Measurements from ENCODE around the gene HPSE2. TPM values are rescaled to one million over a fixed set of nuclear protein-coding genes. Genes with fewer than 3 reads are reported as not detected.

HPSE2 gene
- total RNA-seq, 1 donor from 2014 or later = not detected

DNA sequence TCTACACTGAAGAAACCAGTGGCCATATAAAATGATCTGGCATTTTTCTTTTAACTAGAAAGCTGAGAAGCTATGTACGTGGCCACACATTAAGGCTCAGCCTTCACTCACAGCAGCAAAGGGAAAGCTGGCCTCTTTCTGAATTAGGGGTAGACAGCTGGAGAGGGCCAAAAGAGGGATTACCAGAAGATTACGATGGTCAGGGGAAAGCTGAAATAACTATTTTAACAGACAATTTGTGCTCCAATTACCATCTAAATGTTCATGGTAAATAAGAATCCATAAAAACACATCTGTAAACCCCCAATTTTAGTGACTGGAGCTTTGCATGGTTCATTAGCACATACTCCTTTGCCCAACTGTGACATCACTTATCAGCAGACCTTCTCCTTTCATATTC is 314.3 kb downstream of the HPSE2 start:
- intact Hi-C loops (cut with micrococcal nuclease) = no loop called here
- TF ChIP-seq, protein P1, sequence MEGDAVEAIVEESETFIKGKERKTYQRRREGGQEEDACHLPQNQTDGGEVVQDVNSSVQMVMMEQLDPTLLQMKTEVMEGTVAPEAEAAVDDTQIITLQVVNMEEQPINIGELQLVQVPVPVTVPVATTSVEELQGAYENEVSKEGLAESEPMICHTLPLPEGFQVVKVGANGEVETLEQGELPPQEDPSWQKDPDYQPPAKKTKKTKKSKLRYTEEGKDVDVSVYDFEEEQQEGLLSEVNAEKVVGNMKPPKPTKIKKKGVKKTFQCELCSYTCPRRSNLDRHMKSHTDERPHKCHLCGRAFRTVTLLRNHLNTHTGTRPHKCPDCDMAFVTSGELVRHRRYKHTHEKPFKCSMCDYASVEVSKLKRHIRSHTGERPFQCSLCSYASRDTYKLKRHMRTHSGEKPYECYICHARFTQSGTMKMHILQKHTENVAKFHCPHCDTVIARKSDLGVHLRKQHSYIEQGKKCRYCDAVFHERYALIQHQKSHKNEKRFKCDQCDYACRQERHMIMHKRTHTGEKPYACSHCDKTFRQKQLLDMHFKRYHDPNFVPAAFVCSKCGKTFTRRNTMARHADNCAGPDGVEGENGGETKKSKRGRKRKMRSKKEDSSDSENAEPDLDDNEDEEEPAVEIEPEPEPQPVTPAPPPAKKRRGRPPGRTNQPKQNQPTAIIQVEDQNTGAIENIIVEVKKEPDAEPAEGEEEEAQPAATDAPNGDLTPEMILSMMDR (IDR thresholded peaks at IDR 0.05; ENCODE audit: borderline replicate concordance) = no peak
- H3K9me3 ChIP-seq (replicated peaks) = no peaks in the 10 kb centered on the region
- no peaks in the 10 kb centered on the region for H3K4me1 ChIP-seq
- no peak overlapping the region for H3K4me3 ChIP-seq
- DNase-seq = no peak
- H3K27me3 ChIP-seq (ENCODE audit: low read depth) = no peaks in the 10 kb centered on the region
- H3K27ac ChIP-seq (replicated peaks) = peak overlapping the region; percentile 7
- no peaks in the 10 kb centered on the region for H3K36me3 ChIP-seq

DNA sequence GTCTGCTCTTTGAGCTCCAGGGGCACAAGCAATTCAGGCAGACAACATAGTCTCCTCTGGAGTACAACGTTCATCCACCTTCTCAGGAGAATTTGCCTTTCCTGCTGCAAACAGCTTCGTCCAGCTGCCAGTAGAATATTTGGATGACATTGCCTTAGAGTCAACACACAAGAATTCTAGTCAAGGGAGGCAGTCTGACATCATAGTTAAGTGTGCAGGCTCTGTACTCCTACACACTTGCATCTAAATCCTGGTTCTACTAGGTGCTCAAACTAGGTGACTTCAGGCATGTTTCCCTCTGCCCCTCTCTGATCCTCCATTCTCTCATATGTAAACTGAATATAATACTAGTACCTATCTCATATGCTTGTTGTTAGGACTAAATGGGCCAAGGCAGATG is 314.8 kb downstream of the HPSE2 start:
- Histone ChIP-seq H3K27me3 (ENCODE audit: low read depth) (no peaks in the 10 kb centered on the region), H3K4me3 (no peak overlapping the region), H3K27ac (replicated peaks) (peak overlapping the region; percentile 25), H3K36me3 (no peaks in the 10 kb centered on the region), H3K4me1 (no peaks in the 10 kb centered on the region), H3K9me3 (replicated peaks) (no peaks in the 10 kb centered on the region)
- intact Hi-C loops (cut with micrococcal nuclease) = no loop called here
- no peak for DNase-seq
- TF ChIP-seq, protein P1 (IDR thresholded peaks at IDR 0.05; ENCODE audit: borderline replicate concordance) = no peak

DNA sequence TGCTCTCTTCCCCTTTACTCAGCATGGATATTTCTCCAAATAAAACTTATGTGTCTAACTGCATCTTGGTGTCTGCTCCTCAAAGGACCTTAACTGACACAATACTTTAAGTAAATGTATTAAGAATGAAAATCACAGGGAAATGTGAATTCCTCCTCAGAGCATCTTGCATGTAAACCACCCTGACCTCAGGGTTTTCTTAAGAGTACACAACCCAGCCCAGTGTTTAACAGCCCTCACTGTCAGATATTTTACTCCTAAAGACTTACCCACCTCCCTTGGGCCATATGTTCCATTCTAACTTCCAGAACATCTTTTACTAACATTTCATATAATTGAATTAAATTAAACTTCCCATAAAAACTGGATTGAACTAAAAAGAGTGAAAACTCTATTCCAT is 315.3 kb downstream of the HPSE2 start:
- Histone ChIP-seq H3K27ac (replicated peaks) (peak overlapping the region; percentile 25), H3K4me1 (no peaks in the 10 kb centered on the region), H3K4me3 (no peak overlapping the region), H3K36me3 (no peaks in the 10 kb centered on the region), H3K27me3 (ENCODE audit: low read depth) (no peaks in the 10 kb centered on the region), H3K9me3 (replicated peaks) (no peaks in the 10 kb centered on the region)
- no peak for DNase-seq
- intact Hi-C loops (cut with micrococcal nuclease) = no loop called here
- TF ChIP-seq, protein P1 (IDR thresholded peaks at IDR 0.05; ENCODE audit: borderline replicate concordance) = no peak

DNA sequence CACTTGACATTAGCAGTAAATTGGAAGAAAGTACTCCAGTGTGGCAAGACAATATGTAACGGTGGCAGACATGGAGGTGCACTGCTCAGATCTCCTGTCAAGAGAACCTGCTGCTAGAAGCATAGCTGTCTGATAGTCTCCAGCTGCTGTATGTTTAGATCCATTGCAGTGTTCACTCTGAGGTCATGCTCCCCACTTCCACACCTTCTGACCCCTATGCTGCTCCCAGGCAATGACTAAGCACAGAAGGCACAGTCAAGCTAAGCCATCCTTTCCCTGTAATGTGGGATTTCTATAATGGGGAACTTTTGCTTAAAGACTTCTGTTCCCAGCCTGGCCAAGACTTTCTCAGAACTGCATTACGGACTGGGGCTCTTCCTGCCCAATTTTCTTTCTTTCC is 315.8 kb downstream of the HPSE2 start:
- H3K9me3 ChIP-seq (replicated peaks) = no peaks in the 10 kb centered on the region
- H3K27me3 ChIP-seq (ENCODE audit: low read depth) = no peaks in the 10 kb centered on the region
- no peaks in the 10 kb centered on the region for H3K36me3 ChIP-seq
- no peak for DNase-seq
- TF ChIP-seq, protein P1 (IDR thresholded peaks at IDR 0.05; ENCODE audit: borderline replicate concordance) = no peak
- intact Hi-C loops (cut with micrococcal nuclease) = no loop called here
- no peaks in the 10 kb centered on the region for H3K4me1 ChIP-seq
- no peak overlapping the region for H3K4me3 ChIP-seq
- H3K27ac ChIP-seq (replicated peaks) = peak overlapping the region; percentile 25

DNA sequence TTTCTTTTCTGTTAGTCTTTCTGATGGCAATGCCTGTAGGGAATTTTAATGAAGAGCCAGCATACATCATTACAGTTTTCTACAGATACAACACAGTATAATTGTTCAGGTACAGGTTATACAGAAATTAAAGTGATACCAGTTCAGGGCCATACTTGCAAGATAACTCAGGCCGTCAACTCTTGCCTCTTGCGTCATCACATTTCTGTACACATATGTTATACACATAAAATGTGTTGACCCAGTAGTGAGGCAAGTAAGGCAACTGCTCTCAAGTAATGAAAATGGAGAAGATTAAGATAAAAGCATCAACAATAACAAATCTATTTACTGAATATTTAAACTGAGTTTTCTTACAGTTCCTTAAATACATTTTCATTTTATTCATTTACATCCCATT is 317.8 kb downstream of the HPSE2 start:
- no peaks in the 10 kb centered on the region for H3K9me3 ChIP-seq (replicated peaks)
- H3K36me3 ChIP-seq = no peaks in the 10 kb centered on the region
- H3K27ac ChIP-seq (replicated peaks) = no peak overlapping the region
- TF ChIP-seq, protein P1 (IDR thresholded peaks at IDR 0.05; ENCODE audit: borderline replicate concordance) = no peak
- H3K4me1 ChIP-seq = no peaks in the 10 kb centered on the region
- H3K4me3 ChIP-seq = no peak overlapping the region
- no peaks in the 10 kb centered on the region for H3K27me3 ChIP-seq (ENCODE audit: low read depth)
- no peak for DNase-seq
- intact Hi-C loops (cut with micrococcal nuclease) = no loop called here
